AG10803 (cell line): ENCODE data around the gene ARHGEF19.
A peak's percentile ranks its signal among the peaks of the same experiment; 100 is the strongest.
"Not testable (repeated sequence)": the region's sequence is repeated elsewhere in the genome, so short reads cannot be mapped to it uniquely, and the experiment has no call there.

ENCODE experiments used
- DNase-seq: peaks from one replicate; pipeline ENCODE4 v3.0.0; 2010; ENCODE audit warnings: low read depth
- H3K4me3 ChIP-seq: 2 replicates; pipeline ENCODE4 v1.5.1; 2011; ENCODE audit warnings: mild to moderate bottlenecking, low read length, control low read depth
- CTCF ChIP-seq: conservative IDR thresholded peaks from 2 replicates; pipeline ENCODE4 v1.5.1; 2011; ENCODE audit warnings: mild to moderate bottlenecking, low read length, control low read depth, inconsistent platforms

The ARHGEF19 gene

GRCh38 chr1:16212251-16212961 lies at the start of gene ARHGEF19:
ARHGEF19 (minus strand) TSS chr1:16212652; CDS start chr1:16209054, 3,598 bp downstream.
- TF ChIP-seq CTCF = no peak
- no peak within 1 kb of the TSS for H3K4me3 ChIP-seq
- no peak for DNase-seq

DNA sequence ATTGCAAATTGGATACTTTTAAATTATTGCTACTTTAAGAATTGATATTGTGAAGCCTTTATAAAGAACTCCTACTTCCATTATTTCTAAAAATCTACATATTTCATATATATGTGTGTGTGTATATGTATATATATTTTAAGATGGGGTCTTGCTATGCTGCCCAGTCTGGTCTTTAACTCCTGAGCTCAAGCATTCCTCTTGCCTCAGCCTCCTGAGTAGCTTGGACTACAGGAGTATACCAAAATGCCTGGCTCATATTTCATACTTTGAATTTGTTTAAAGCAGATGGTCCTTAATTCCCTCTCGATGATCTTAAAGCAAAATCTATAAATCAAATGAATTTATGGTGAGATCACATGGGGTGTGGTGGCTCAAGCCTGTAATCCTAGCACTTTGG lies 49.6 kb upstream of the ARHGEF19 start:
- no peak for DNase-seq
- no peak overlapping the region for H3K4me3 ChIP-seq
- TF ChIP-seq CTCF = no peak

GRCh38 chr1:16260814-16261213 lies 48.4 kb upstream of the ARHGEF19 start:
- peak; percentile 66 for DNase-seq
- TF ChIP-seq CTCF = no peak
- H3K4me3 ChIP-seq = no peak overlapping the region

DNA sequence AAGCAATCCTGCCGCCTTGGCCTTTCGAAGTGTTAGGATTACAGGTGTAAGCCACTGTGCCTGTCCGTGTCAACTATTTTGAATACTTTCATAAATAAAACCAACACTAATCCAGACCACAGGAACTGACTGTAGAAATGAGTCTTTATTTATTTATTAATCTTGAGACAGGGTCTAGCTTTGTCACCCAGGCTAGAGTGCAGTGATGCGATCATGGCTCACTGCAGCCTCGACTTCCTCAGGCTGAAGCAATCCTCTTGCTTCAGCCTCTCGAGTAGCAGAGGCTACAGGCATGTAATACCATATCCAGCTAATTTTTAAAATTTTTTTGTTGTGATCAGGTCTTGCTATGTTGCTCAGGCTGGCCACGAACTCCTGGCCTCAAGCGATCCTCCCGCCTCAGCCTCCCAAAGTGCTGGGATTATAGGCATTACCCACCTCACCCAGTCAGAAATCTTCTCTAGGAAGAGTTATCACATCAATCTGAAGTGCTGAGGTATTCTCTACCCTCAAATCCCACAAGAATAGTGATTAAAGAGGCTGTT lies 46.2 kb upstream of the ARHGEF19 start:
- H3K4me3 ChIP-seq = no peak overlapping the region
- DNase-seq = no peak
- no peak for TF ChIP-seq CTCF

GRCh38 chr1:16257968-16258367 lies 45.5 kb upstream of the ARHGEF19 start:
- no peak for TF ChIP-seq CTCF
- H3K4me3 ChIP-seq = no peak overlapping the region
- DNase-seq = no peak

- H3K4me3 ChIP-seq, DNase-seq: not testable (repeated sequence)
These were observed 45.1 kb upstream of the ARHGEF19 start for GRCh38 chr1:16257556-16257955.

DNA sequence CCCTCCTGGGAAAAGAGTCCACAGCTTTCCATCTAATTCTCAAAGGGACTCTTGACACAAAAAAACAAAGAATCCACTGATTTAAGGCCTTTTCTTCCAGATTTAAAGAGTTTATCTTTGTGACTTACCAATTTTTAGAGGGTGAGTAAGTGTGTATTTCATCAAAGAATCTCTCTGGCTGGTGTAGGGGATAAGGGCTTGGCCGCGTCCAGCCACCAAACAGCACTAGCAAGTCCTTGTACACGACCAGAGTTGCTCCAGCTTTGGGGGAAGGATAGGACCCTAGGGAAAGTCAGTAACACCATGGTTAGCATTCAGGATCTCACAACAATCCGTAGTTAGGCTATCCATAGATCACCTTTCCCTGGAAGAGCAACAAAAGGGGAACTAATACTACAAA lies 44.0 kb upstream of the ARHGEF19 start:
- no peak for DNase-seq
- TF ChIP-seq CTCF = no peak
- H3K4me3 ChIP-seq = no peak overlapping the region
